ENCODE results near the gene CALHM2.

Gene CALHM2

GRCh38 chr10:103396789-103397087 lies 55.4 kb downstream of the CALHM2 start:
- DNase-seq (ENCODE audit: insufficient read length, low spot score) (no peak), FAIRE-seq (no peak)
- TF ChIP-seq SPI1 (IDR thresholded peaks at IDR 0.05; ENCODE audit: low read depth, low read length) (no peak), POU2F2 (IDR thresholded peaks at IDR 0.05; ENCODE audit: low read depth, low read length) (no peak), POLR2AphosphoS5 (IDR thresholded peaks at IDR 0.05; ENCODE audit: low read depth, low read length) (no peak), PAX5 (IDR thresholded peaks at IDR 0.05; ENCODE audit: insufficient read depth, low read length, severe bottlenecking) (no peak), POLR2A (IDR thresholded peaks at IDR 0.05; ENCODE audit: low read depth, low read length) (no peak), TAF1 (IDR thresholded peaks at IDR 0.05; ENCODE audit: low read depth, low read length) (no peak; the same call in 1 of the 2 replicates)

Data from GM12891 (cell line).